Astrocyte (in vitro differentiated cells and primary cell): ENCODE data around the gene FOXJ3.

ENCODE experiments used
- EZH2 ChIP-seq: IDR thresholded peaks from 2 replicates; pipeline ENCODE4 v1.6.1; 2012; ENCODE audit warnings: mild to moderate bottlenecking, low read length, inconsistent platforms; ENCODE audit not compliant: insufficient read depth
- TF ChIP-seq, protein P1 (sequence below): IDR thresholded peaks from 2 replicates; pipeline ENCODE4 v1.5.1; 2011; ENCODE audit warnings: low read depth, mild to moderate bottlenecking, inconsistent platforms, low read length, moderate library complexity; ENCODE audit not compliant: insufficient read depth

DNA sequence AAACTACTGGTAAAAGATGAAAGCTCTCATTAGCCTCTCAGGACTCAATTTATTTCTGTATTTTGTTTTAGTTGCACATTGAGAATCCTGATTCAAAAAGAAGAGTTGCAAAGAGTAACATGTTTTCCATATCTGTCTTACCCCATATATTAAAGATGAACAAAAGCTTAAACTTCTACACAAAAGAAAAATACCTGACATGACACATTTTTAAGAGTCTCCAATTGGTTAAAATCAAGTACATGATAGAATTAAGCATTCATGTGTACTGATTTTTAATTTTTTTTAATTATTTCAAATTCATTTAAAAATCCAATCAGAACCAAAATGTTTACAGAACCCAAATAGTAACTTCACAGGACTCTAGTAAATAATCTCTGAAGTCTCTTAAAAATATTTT lies 72.0 kb downstream of the FOXJ3 start:
- TF ChIP-seq, protein P1, sequence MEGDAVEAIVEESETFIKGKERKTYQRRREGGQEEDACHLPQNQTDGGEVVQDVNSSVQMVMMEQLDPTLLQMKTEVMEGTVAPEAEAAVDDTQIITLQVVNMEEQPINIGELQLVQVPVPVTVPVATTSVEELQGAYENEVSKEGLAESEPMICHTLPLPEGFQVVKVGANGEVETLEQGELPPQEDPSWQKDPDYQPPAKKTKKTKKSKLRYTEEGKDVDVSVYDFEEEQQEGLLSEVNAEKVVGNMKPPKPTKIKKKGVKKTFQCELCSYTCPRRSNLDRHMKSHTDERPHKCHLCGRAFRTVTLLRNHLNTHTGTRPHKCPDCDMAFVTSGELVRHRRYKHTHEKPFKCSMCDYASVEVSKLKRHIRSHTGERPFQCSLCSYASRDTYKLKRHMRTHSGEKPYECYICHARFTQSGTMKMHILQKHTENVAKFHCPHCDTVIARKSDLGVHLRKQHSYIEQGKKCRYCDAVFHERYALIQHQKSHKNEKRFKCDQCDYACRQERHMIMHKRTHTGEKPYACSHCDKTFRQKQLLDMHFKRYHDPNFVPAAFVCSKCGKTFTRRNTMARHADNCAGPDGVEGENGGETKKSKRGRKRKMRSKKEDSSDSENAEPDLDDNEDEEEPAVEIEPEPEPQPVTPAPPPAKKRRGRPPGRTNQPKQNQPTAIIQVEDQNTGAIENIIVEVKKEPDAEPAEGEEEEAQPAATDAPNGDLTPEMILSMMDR, result no peak
- TF ChIP-seq EZH2, result no peak
